GM19351 (cell line): Measurements from ENCODE around the gene AP2A1.
A peak's percentile ranks its signal among the peaks of the same experiment; 100 is the strongest.

Source experiments
- ATAC-seq: cut with Tn5 transposase; IDR thresholded peaks from one replicate; pipeline ENCODE4 v1.9.1; 2021; ENCODE audit warnings: mild to moderate bottlenecking, moderate library complexity; ENCODE audit not compliant: unreplicated experiment

Gene AP2A1

GRCh38 chr19:49766007-49766929 is 533 bp upstream of the AP2A1 start:
- peak; percentile 91 for ATAC-seq

GRCh38 chr19:49767381-49767780 is 580 bp downstream of the AP2A1 start:
- ATAC-seq: no peak

- no peak for ATAC-seq
Measured at GRCh38 chr19:49767967-49768581, 1.3 kb downstream of the AP2A1 start.

- ATAC-seq: no peak
Measured at GRCh38 chr19:49770529-49770928, 3.7 kb downstream of the AP2A1 start.

- no peak for ATAC-seq
Measured at GRCh38 chr19:49771674-49772139, 4.9 kb downstream of the AP2A1 start.

- no peak for ATAC-seq
Measured at GRCh38 chr19:49772850-49773432, 6.1 kb downstream of the AP2A1 start.

- ATAC-seq: no peak
Measured at GRCh38 chr19:49773663-49774350, 7.0 kb downstream of the AP2A1 start.

GRCh38 chr19:49774969-49775368 is 8.2 kb downstream of the AP2A1 start:
- no peak for ATAC-seq

- no peak for ATAC-seq
Measured at GRCh38 chr19:49775742-49776370, 9.1 kb downstream of the AP2A1 start.

- no peak for ATAC-seq
Measured at GRCh38 chr19:49776371-49776764, 9.6 kb downstream of the AP2A1 start.

- no peak for ATAC-seq
Measured at GRCh38 chr19:49779731-49780555, 13.1 kb downstream of the AP2A1 start.

GRCh38 chr19:49780861-49781260 is 14.1 kb downstream of the AP2A1 start:
- no peak for ATAC-seq

- ATAC-seq: no peak
Measured at GRCh38 chr19:49781394-49781793, 14.6 kb downstream of the AP2A1 start.

- ATAC-seq: no peak
Measured at GRCh38 chr19:49782515-49782914, 15.7 kb downstream of the AP2A1 start.

GRCh38 chr19:49786376-49786820 is 19.6 kb downstream of the AP2A1 start:
- ATAC-seq: no peak

GRCh38 chr19:49787746-49788145 is 20.9 kb downstream of the AP2A1 start:
- no peak for ATAC-seq

- no peak for ATAC-seq
Measured at GRCh38 chr19:49788857-49789256, 22.1 kb downstream of the AP2A1 start.

- no peak for ATAC-seq
Measured at GRCh38 chr19:49790866-49791265, 24.1 kb downstream of the AP2A1 start.

GRCh38 chr19:49791776-49792445 is 25.1 kb downstream of the AP2A1 start:
- ATAC-seq: no peak
